Activated CD4-positive, CD25-positive, alpha-beta regulatory T cell treated with anti-CD3 and anti-CD28 coated beads, Interleukin-2, amount 50 U/mL, for 24 hours (primary cell): Measurements from ENCODE around the gene SCEL.

Experiments used
- ATAC-seq, 2 donors: fragments of 150-1000 bp; cut with Tn5 transposase; one replicate each; pipeline ENCODE4 v1.10.0; 2021; ENCODE audit warnings: mild to moderate bottlenecking in 1 of 2, moderate library complexity in 1 of 2

Gene SCEL

DNA sequence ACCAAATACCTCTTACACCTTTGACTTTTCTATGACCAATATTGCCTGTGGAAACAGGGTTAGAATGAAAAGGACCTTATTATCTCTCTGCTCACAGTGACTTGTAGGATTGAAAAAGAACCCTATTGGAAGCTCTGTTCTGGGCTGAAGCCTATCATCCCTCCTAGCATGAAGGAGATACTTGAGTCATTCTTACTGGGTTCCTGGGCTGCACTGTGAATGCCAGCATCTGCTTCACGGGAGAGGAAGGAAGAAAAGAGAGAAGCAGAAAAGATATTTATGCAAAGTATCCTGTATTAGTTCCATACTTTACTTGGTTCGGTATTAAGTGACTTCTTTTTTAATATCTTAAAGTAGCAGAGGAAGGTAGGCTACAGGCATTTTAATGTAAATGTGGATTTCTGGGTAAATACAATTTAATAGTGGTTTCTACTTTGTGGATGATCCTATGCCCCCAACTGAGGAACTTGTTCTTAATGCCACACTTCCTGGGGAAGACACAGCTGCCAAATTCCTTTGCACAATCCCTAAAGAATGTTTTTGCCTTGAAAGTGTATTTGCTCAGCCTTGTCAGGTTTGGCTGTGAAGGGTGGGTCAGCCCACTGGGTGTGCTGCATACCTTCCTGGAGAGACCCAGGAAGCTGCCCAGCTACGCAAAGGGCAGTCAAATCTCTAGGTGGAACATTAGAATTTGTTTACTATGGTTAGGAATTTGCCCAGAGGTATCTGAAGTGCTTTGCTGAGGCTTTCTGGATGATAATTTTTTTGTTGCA, 13.7 kb upstream of the SCEL start:
- ATAC-seq, result no peak

DNA sequence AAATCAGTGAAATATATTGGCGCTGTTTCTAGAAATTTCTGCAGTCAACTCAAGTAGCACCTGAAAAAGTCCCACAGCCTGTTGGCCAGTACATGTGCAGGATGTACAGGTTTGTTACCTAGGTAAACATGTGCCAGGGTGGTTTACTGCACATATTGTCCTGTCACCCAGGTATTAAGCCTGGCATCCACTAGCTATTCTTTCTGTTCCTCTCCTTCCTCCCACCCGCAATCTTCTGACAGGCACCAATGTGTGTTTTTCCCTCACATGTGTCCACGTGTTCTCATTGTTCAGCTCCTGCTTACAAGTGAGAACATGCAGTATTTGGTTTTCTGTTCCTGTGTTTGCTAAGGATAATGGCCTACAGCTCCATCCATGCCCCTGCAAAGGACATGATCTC, 13.1 kb upstream of the SCEL start:
- no peak for ATAC-seq

DNA sequence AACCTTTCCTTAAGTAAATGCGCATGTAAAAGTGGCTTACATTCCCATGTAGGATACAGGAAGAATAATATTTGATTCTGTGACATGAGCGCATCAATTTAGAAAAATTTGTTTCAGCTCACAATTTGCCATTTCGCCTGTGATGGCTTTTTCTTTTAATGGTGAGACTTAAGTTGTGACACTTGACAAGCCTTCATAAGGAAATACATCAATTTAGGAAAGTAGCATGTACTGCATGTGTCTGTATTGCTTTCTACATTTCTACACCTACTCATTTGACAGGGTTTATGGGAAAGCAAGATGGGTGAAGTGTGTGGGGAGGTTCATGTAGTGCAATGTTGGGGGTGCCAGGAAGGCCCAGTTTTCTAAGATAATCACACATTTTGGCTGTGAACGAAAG, 12.1 kb upstream of the SCEL start:
- no peak for ATAC-seq

DNA sequence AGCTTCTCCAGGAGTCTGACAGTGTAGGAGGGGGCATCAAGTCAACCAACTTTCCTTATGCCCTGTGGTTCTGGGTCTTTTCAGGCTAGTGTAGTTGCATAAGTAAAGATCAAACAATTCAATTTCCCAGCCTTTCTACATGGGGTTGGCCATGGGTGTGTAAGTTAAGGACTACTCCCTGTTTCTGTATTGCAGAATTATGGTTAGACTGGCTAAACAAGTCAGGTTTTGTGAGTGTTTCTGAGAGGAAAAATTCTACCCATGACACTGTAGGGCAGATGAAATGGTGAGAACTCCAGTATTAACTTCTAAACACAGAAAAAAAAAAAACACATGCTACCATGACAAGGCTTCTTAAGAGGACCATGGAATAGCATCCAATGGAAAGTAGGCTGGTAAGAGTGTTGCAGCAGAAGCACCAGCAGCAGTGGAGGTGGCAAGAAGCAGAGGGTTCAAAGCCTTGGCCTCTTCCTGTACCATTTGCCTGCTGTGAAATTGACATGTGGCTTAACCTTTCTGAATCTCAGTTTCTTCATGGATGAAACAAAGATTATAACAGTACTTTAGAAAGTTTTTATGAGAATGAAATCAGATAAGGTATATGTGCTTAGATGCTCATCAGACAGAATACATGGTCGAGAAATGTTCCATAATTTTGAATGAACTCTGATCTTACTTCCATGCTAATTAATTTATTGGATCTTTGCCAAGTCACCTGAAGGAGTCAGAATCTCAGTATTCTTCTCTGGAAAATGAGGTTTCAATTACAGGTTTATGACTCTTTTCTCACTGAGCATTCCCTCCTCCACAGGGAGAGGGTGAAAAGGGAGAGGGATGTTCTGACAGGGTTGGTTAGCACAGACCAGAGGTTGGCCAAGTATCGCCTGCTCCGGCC, 11.4 kb upstream of the SCEL start:
- no peak for ATAC-seq

DNA sequence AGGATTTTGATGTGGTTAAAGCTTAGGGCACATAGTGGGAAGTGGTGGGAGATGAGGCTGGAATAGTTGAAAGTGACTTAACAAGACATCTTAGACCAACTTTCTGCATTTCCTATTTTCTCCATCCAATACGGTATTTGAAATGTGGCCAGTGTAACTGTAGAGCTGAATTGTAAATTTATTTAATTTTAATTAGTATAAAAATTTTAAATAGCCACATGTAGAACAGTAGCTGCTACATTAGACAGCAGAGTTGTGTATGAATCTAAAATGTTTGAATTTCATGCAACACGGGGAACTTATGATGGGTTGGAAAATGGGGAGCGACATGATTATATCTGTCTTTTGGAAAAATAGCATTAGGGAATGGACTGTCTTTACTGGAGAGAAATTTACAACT, 7.1 kb upstream of the SCEL start:
- no peak for ATAC-seq

DNA sequence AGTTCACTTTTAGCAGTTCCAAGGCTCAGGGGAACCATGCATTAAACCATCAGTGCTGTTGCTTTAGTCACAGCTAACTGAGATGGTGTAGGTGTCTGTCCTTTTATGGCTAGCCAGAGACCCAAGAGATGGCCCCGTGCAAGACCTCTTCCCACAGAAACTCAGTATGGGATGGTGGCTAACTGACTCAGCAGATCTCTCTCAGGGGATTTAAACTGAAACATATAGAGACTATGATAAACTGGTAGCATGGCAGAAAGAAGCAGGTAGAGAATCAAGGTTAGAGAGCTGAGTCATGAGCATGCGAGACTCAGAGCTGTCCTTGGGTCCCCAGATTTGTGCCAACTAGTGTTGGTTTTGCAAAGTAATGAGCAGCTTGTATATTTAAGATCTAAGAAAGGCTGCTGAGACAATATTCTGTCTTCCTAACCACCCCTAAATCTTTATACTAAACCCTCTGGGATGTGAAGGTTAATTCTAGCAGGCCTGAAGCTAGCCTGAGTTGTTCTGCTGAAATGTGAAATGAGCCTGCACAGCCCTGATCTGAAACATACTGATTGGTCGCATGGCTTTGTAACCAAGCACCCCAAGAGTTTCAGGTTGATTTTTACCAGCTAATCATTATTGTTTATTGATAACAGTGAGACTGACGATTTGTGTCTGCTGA, 6.5 kb upstream of the SCEL start:
- peak; percentile 17 to 55 for ATAC-seq

DNA sequence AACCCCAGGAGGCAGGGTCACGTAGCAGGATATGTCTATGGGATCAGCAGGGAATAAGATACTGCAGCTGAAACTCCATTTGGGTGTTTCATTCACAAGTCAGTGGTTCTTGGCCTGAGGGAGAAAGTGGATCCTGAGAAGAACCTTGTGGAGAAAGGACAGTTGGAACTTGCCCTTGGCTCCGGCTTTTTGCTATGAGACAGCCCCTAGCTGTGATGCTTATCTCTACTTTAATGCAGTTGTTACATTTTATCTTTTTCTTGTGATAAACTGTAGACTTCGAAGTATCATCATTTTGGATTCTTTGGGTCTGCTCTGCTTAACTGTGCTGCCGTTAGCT, 6.0 kb upstream of the SCEL start:
- ATAC-seq, result no peak

DNA sequence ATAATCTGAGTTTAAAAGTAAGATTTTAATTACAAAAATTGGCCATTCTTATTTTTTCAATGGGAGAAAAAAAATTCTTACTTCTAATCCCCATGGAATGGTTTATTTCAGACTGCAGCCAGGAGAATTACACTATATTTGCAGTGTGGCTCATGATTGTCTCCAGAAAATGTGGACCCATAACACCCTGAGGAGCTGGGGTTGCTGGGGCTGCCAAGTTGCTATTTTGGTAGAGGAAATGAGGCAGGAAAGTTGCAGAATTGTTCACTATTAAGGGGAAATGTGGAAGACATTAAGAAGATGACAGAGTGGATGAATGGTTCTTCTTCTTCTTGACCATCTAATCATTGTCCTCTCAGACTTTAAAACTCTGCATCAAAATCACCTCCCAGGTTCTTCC, 4.6 kb upstream of the SCEL start:
- ATAC-seq, result no peak

DNA sequence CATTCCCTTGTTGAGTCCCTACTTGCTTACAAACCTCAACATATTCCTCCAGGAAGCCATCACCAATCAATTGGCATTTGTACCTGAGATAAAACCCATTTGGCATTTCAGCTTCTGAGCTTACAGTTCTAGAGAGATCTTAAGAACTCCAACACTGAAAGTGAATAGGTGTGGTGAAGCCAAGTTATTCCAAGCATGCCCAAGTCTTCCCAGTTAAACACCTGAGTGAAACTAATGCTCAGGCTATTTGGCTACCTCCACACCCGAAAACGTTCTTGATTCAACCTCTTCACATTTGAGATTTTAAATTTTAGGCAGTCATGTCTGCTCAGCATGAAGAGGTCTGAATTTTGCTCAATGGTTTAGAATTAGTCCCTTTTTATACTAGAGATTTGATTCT, 2.5 kb upstream of the SCEL start:
- no peak for ATAC-seq

DNA sequence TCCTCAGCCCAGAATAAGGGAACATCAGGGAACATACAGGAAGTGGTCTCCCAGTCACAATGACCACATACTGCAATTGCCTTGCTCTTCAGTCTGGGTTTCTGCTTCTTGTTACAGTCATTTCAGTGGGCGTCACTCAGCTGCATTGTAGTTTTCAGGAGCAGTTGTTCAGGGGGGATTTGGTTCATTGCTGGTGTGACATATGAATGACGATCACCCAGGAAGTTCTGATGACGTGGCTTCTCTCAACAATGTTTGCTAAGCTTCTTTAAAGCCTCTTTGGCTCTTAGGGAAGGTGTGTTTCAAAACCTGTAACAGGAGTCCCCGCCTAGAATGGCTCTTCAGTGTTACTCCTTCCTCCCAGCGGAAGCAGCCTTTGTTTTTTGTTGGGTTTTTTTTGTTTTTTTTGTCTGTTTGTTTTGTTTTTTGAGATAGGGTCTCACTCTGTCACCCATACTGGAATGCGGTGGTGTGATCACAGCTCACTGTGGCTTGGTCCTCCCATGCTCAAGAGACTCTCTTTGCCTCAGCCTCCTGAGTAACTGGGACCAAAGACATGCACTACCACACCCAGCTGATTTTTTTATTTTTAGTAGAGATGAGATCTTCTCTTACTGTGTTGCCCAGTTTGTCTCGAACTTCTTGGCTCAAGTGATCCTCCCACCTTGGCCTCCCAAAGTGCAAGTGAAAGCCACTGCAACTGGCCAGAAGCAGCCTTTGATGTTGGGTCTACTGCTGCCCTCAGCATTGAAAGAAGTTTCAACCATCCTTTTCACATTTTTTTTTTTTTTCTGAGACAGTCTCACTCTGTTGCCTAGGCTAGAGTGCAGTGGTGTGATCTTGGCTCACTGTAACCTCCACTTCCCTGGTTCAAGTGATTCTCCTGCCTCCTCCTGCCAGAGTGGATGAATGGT, 1.4 kb upstream of the SCEL start:
- ATAC-seq, result no peak

DNA sequence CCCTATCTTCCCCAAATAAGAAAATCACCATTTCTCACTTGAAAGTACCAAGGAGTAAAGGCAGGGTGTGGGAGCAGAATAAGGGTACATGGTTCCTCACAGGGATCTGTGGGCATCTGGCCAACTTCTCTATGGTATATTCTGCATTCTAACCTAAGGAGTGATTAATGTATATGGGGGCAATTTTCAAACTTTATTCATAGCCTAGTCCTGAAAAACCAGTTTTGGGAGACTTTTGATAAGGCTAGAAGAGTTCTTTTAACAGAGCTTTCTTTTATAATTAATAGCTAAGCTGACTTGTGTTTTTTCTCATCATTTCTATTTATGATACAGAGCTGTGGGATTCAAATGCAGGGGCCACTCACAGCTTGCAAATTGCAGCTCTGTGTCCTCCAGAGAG, 852 bp downstream of the SCEL start:
- ATAC-seq, result no peak

DNA sequence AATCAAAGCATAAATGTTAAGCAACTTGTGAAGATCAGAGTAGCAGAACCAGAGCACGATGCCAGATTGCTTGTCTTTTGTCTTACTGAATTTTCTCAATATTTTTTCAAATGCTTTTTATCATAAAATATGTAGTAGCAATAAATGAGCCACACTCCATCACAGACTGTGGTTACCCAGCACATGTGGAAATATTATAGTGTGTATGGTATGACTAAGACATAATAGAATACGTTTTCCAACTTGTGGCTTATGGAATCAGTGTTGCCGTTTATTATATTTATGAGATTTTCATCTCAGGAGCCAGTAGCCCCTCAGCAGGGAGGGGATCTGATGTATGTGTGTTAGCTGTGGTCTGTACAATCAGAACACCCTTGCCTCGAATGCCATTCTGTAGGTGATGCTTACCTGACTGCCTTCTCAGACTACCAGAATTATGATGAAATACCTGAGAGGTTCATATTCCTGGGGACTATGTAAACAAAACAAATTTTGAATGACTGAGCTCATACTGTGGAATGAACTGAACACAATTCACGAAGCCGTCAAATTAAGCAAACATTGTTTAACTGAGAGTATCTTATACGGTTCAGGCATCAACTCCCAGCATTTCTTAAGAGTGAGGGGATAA, 1.9 kb downstream of the SCEL start:
- no peak for ATAC-seq

DNA sequence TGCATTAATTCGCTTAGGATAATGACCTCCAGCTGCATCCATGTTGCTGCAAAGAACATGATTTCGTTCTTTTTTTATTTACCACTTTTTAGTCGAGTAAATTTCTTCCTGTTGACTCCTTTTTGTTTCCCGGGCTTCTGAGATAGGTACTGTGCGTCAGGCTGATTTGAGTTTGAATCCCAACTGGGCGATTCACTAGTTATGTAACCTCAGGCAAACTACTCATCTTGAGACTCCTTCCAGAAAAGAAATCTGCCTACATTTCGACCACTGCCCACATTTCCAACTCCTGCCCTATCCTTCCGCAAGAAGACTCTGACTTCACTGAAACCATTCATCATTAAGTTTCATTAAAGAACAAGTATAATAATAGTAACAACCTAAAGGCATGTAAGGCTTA, 8.2 kb downstream of the SCEL start:
- ATAC-seq, result no peak

DNA sequence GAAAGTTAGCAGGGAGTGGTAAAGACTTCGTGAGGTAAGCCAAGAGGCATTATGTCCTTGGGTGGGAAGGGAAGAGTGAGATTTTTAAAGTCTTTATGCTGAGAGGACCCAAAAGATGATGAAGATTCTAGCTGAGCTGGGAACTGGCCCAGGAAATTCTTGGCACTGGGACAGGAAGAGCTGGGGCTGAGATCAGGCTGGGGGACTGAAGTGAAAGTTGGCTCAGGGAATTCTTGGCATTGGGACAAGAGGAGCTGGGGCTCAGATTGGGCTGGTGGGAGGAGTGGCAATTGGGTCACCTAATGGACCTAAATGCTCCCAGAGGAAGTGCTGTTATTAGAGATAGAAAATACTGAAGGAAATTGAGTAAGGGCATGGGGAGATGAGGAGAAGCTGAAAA, 8.8 kb downstream of the SCEL start:
- no peak for ATAC-seq

DNA sequence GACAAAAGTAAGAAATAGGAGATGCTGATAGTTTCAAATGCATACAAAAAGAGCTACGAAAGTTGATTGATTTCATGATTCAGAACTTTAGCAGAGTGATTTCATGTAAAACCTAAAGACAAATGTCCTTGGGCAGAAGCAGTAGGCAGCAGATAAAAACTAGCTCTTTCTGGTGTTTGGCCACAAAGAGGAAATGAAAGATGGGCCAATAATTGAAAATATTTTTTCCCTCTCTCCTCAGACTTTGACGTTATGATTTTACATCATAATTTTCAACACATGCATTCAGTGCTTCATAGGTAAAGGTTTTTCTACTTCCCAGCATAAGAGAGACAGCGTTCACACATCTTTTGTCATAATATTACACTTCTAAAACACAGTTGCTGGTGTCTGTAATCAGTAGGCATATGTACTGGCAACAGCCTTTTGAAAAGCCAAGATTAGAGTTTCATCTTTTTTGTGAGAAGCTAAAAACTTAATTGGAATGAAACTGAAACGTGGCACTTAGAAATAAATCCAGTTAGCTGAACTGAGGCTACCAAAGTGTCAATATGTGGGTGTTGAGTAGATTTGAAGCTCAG, 9.3 kb downstream of the SCEL start:
- no peak for ATAC-seq

DNA sequence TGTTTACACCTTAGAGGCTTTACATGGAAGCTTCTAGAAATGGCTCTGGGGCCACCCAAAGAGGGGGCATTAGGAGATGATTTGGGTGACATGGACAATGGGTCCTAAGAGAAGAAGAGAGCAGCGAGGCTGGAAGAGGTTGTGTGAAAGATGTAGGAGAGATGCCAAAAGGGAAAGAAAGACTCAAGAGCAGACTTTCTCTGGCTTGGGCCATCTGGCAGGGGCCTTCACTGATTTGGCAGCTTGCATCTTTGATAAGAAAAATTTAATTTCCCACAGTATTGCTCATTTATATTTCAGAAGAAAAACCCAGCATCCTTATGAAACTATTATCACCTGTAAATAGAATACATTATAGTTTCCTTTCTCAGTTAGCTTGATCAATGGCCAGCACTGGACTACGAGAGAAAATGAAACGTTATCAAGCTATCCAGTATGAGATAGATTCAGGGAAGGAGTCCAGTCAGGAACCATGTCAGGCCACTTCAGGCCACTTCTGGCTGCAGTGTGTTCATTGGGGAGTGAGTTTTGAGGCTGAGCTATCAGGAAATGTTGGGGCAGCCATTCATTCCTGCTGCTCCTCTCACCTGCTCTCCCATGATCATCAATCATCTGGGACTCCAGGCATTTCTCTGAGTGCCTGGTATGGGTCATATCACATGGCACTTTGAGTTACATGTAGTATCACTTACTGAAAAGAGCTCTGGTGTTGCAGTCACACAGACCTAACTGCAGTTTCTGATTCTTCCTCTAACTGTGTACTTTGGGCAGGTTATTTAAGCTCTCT, 10.3 kb downstream of the SCEL start:
- ATAC-seq, result no peak

DNA sequence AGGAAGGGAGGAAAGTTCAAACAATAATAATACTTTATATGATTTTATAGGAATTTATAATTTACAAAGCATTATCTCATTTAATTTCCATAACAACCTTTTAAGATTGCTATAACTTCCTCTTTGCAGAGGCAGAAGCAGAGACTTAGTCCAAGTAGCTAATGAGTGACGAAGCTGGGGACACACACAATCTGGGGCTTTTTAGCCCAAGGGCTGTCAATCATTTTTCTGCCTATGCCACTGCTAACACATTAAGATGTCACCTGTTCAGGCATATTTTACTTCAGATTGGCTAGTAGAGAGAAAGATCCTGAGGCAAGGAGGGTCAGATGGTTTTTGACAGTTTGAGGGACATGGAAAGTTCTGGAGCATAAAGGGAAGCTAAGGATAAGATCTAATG, 12.6 kb downstream of the SCEL start:
- no peak for ATAC-seq

DNA sequence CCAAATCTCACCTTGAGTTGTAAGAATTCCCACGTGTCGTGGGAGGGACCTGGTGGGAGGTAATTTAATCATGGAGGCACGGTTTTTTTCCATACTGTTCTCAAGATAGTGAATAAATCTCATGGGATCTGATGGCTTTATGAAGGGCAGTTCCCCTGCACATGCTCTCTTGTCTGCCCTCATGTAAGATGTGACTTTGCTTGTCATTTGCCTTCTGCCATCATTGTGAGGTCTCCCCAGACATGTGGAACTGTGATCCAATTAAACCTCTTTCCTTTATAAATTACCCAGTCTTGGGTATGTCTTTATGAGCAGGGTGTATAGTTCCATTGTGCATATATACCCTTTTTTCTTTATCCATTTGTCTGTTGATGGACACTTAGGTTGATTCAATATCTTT, 13.1 kb downstream of the SCEL start:
- ATAC-seq, result no peak

DNA sequence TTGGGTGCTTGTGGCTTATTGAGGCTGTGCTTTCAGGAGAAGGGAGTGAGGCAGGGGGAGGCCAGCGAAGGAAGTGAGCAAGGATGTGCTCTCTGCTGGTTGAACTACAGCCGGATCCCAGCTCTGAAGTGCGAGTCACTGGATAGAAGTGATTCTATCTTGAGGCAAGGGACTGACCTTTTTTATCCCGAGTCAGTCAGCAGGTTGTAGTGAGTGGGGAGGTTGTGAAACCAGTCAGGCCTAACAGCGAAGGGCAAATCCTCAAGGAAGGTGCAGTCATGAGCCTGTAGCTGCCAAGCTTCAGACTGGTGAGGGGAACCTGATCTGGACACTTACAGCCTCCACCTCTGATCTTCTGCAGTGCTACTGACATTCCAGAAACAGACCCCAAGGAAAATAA, 18.6 kb downstream of the SCEL start:
- ATAC-seq, result no peak

DNA sequence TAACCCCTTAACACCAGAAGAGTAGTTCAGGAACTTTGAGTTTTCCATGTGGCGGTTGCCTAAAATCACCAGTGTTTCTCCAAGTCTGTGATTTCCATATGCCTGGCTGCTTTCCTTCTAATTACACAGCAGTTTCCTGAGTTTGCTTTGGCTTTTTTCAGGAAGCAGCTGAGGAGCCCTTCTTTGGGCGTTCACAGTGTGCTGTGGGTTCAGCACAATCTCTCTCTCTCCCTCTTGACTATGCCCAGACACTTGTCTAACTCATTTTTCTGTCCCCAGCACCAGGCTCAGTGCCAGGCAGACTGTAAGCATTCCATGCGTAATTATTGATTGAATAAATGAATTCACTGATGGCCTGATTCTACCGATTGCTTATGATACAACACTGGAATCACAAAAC, 19.7 kb downstream of the SCEL start:
- ATAC-seq, result no peak

DNA sequence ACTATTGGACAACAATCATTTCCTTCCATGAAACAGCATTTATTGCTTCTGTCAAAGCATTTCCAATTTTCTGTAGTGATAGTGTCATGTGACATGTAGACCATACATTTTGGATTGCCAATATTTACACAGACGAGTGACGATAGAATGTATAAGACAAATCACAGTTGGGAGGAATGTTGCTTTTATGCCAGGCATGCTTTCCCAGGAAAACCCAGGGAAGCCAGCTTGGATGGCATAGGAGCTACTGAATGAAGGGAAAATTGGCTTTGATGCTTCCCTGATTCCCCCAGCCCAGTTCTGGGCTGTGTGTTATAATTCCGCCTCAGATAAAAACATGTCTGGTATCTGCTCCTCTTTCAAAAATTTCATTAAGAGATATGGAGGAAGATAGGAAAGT, 22.5 kb downstream of the SCEL start:
- ATAC-seq, result no peak
